HG03196 (cell line): Measurements from ENCODE around the gene HHAT.
A peak's percentile ranks its signal among the peaks of the same experiment; 100 is the strongest.

ENCODE experiments used
- ATAC-seq: cut with Tn5 transposase; IDR thresholded peaks from one replicate; pipeline ENCODE4 v1.9.1; 2021; ENCODE audit not compliant: unreplicated experiment

The HHAT gene

GRCh38 chr1:210313046-210313595 is 15.6 kb upstream of the HHAT start:
- ATAC-seq, result no peak

GRCh38 chr1:210313921-210314320 is 14.8 kb upstream of the HHAT start:
- ATAC-seq, result no peak

- ATAC-seq, result no peak
Measured at GRCh38 chr1:210315529-210315928, 13.2 kb upstream of the HHAT start.

GRCh38 chr1:210321131-210321530 is 7.6 kb upstream of the HHAT start:
- no peak for ATAC-seq

GRCh38 chr1:210321552-210321951 is 7.2 kb upstream of the HHAT start:
- ATAC-seq, result no peak

- ATAC-seq, result no peak
Measured at GRCh38 chr1:210323957-210324356, 4.7 kb upstream of the HHAT start.

- ATAC-seq, result no peak
Measured at GRCh38 chr1:210325026-210325670, 3.6 kb upstream of the HHAT start.

GRCh38 chr1:210328032-210328745 is 513 bp upstream of the HHAT start:
- ATAC-seq, result no peak

- no peak for ATAC-seq
Measured at GRCh38 chr1:210330279-210330866, 1.7 kb downstream of the HHAT start.

GRCh38 chr1:210332233-210332632 is 3.5 kb downstream of the HHAT start:
- ATAC-seq, result no peak

GRCh38 chr1:210332719-210333398 is 4.2 kb downstream of the HHAT start:
- ATAC-seq, result peak; percentile 78

- no peak for ATAC-seq
Measured at GRCh38 chr1:210335001-210335400, 6.3 kb downstream of the HHAT start.

- ATAC-seq, result no peak
Measured at GRCh38 chr1:210336362-210336761, 7.7 kb downstream of the HHAT start.

- ATAC-seq, result no peak
Measured at GRCh38 chr1:210339500-210339899, 10.8 kb downstream of the HHAT start.

GRCh38 chr1:210340311-210340710 is 11.6 kb downstream of the HHAT start:
- ATAC-seq, result no peak

GRCh38 chr1:210340841-210341240 is 12.1 kb downstream of the HHAT start:
- ATAC-seq, result no peak

- ATAC-seq, result peak; percentile 75
Measured at GRCh38 chr1:210342986-210343780, 14.5 kb downstream of the HHAT start.

- no peak for ATAC-seq
Measured at GRCh38 chr1:210344706-210345105, 16.0 kb downstream of the HHAT start.

GRCh38 chr1:210347112-210347511 is 18.4 kb downstream of the HHAT start:
- ATAC-seq, result peak; percentile 38

GRCh38 chr1:210351496-210351895 is 22.8 kb downstream of the HHAT start:
- ATAC-seq, result no peak

- no peak for ATAC-seq
Measured at GRCh38 chr1:210352575-210352974, 23.9 kb downstream of the HHAT start.
